ENCODE results near the gene DPP9. TPM values are rescaled to one million over a fixed set of nuclear protein-coding genes. Genes with fewer than 3 reads are reported as not detected.

The DPP9 gene
- total RNA-seq, 1 experiment from 2014 or later = 46.4 TPM

- H3K4me3 Mint-ChIP-seq = no peak overlapping the region
- H2BK15ac ChIP-seq (ENCODE audit: low read depth, low read length) = no peak overlapping the region
- H3K9me3 ChIP-seq (ENCODE audit: control insufficient read depth, low read depth, low read length) = no peaks in the 10 kb centered on the region
These were observed 30.6 kb upstream of the DPP9 start for GRCh38 chr19:4754248-4754647.

More at GRCh38 chr19:4754248-4754647, 30.6 kb upstream of the DPP9 start:
- H3K9ac ChIP-seq (ENCODE audit: extremely low read depth, insufficient read length, low read length) = no peak overlapping the region
- no peak overlapping the region for H3K4me2 ChIP-seq (ENCODE audit: insufficient read depth, insufficient read length, low read length)
- H4K8ac ChIP-seq (replicated peaks; ENCODE audit: insufficient read length, low read depth, low read length) = no peak overlapping the region
- no peak overlapping the region for H3K18ac ChIP-seq (ENCODE audit: insufficient read length, low read depth, low read length)
- H3K9me3 Mint-ChIP-seq = no peaks in the 10 kb centered on the region
- H3T11ph ChIP-seq (ENCODE audit: low read length) = no peak overlapping the region
- H3K4me1 ChIP-seq (ENCODE audit: insufficient read depth, low read length) = no peaks in the 10 kb centered on the region
- no peaks in the 10 kb centered on the region for H3K79me1 ChIP-seq (ENCODE audit: insufficient read depth, low read depth, low read length, poor library complexity, severe bottlenecking)
- H3K4me1 Mint-ChIP-seq = 0 out of 4 replicates have a peak, but pooled peaks cover 0 to under 1% of the 10 kb centered on the region in 2 experiments
- H2AK5ac ChIP-seq (ENCODE audit: insufficient read length, low read length) = no peak overlapping the region
- no peak overlapping the region for H2BK5ac ChIP-seq (ENCODE audit: insufficient read length, low read length)
- no peak overlapping the region for H3K4ac ChIP-seq (ENCODE audit: low read depth, low read length)
- H3K23me2 ChIP-seq (ENCODE audit: insufficient read length, low read depth, low read length, poor library complexity, severe bottlenecking) = no peaks in the 10 kb centered on the region
- H2BK20ac ChIP-seq (ENCODE audit: low read depth, low read length, poor library complexity, severe bottlenecking) = no peak overlapping the region
- peaks cover 24% of the 10 kb centered on the region for H3K27me3 Mint-ChIP-seq (ENCODE audit: low read depth)
- WGBS (ENCODE audit: extremely low coverage, insufficient read length, low lambda C conversion rate) = no CpG with 5 or more reads among the region's 6 CpGs
- no peak overlapping the region for H4K91ac ChIP-seq (ENCODE audit: insufficient read length, low read depth, low read length)
- H2BK120ac ChIP-seq (ENCODE audit: low read depth, low read length, poor library complexity, severe bottlenecking) = no peak overlapping the region
- H2AFZ ChIP-seq (ENCODE audit: low read length) = no peak overlapping the region
- no peak overlapping the region for H3K27ac ChIP-seq (ENCODE audit: insufficient read length, low read depth, low read length)
- H3K36me3 Mint-ChIP-seq (ENCODE audit: insufficient read depth in 1 of 3, low read depth in 3 of 3) = no peaks in the 10 kb centered on the region
- no peaks in the 10 kb centered on the region for H3K79me2 ChIP-seq (ENCODE audit: insufficient read depth, low read length)
- no peak overlapping the region for H3K27ac Mint-ChIP-seq
- no peak overlapping the region for H3K23ac ChIP-seq (ENCODE audit: insufficient read length, low read depth, low read length)
- no peak overlapping the region for H3K56ac ChIP-seq (ENCODE audit: insufficient read length, low read depth, low read length)
- H3K14ac ChIP-seq (ENCODE audit: insufficient read depth, low read length) = no peak overlapping the region
- no peaks in the 10 kb centered on the region; the same call in 1 of the 2 replicates for H3K27me3 ChIP-seq (ENCODE audit: insufficient read depth, low read length)
- DNase-seq = no peak
- H4K5ac ChIP-seq (ENCODE audit: insufficient read length, low read depth, low read length) = no peak overlapping the region
- no peaks in the 10 kb centered on the region for H4K20me1 ChIP-seq (ENCODE audit: control insufficient read depth, insufficient read depth, insufficient read length)
- no peak for TF ChIP-seq CTCF (conservative IDR thresholded peaks at IDR 0.05)
- no peak overlapping the region for H2BK12ac ChIP-seq (ENCODE audit: insufficient read length, low read depth, low read length)
